ENCODE results near the gene TBX10. TPM values are rescaled to one million over a fixed set of nuclear protein-coding genes. Genes with fewer than 3 reads are reported as not detected.
A peak's percentile ranks its signal among the peaks of the same experiment; 100 is the strongest.
"Not testable (repeated sequence)": the region's sequence is repeated elsewhere in the genome, so short reads cannot be mapped to it uniquely, and the experiment has no call there.

The TBX10 gene
- total RNA-seq, 1 donor from 2014 or later = not detected

- Mint-ChIP-seq H3K9me3 (peaks cover 9% of the 10 kb centered on the region), H3K36me3 (ENCODE audit: low read depth) (no peaks in the 10 kb centered on the region), H3K4me1 (peaks cover 28% of the 10 kb centered on the region), H3K27ac (ENCODE audit: unreplicated experiment) (peak overlapping the region; percentile 84), H3K27me3 (ENCODE audit: low read depth) (peaks cover 5% of the 10 kb centered on the region), H3K4me3 (peak overlapping the region; percentile 94)
- no peak for TF ChIP-seq CTCF (conservative IDR thresholded peaks at IDR 0.05)
- no peak for DNase-seq (ENCODE audit: low read depth, low spot score)
Observed at GRCh38 chr11:67606093-67606491, 33.5 kb downstream of the TBX10 start.

DNA sequence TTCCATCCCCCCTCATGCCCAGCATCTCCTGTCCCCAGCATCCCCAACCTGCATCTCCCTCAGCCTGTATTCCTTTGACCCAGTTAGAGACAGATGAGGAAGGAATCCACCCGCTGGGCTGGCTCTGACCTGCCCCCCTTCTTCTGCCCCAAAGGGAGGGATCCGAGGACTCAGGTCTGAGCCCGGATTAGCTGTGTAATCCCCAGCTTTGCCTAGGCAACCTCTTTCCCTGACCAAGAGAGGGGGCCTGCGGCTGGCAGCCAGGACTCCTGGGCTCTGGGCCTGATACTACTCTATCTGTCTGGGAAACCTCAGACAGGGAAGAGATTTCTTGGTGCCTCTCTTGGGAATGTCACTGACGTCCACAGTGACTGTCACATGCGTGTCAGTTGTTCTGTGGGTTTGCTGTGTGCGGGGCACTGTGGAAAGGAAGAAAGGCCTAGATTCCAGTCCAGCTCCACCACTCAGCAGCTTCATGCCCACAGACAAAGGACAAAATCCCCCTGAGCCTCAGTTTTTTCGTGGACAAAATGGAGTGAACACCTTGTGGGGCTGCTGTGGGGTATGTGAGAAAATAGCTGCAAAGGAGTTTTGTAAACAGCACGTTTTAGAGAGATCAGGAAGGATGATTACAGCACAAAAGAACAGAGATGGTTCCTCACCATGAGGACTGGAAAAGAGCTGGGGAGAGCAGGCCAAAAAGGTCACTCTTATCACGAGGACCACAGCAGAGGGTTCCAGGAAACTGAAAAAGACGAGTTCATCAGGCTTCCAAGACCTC lies 34.1 kb downstream of the TBX10 start:
- Mint-ChIP-seq H3K36me3 (ENCODE audit: low read depth) (no peaks in the 10 kb centered on the region), H3K9me3 (peaks cover 9% of the 10 kb centered on the region), H3K4me3 (peak overlapping the region; percentile 77), H3K27ac (ENCODE audit: unreplicated experiment) (peak overlapping the region; percentile 3), H3K4me1 (peaks cover 28% of the 10 kb centered on the region), H3K27me3 (ENCODE audit: low read depth) (peaks cover 10% of the 10 kb centered on the region)
- TF ChIP-seq CTCF (conservative IDR thresholded peaks at IDR 0.05) = no peak
- no peak for DNase-seq (ENCODE audit: low read depth, low spot score)

DNA sequence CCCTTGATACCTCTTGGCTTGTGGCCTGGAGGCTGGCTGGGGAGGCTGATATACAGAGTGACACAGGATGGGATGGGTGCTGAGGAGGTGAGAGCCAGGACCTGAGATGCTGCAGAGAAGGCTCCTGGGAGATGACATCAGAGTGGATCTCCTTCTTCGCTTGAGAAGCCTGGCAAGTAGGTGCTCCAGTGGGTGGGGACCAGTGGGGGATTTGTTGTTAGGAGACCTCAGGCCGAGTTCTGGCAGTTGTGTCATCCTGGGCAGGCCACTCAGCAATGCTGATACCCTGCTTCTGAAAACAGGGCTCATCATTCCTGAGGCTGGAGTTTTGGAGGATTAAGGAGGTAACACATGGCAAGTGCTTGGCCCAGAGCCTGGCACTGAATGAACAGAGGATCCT lies 34.7 kb downstream of the TBX10 start:
- TF ChIP-seq CTCF (conservative IDR thresholded peaks at IDR 0.05) = no peak
- Mint-ChIP-seq H3K9me3 (peaks cover 9% of the 10 kb centered on the region), H3K4me1 (peaks cover 28% of the 10 kb centered on the region), H3K27ac (ENCODE audit: unreplicated experiment) (no peak overlapping the region), H3K36me3 (ENCODE audit: low read depth) (no peaks in the 10 kb centered on the region), H3K4me3 (peak overlapping the region; percentile 60), H3K27me3 (ENCODE audit: low read depth) (peaks cover 10% of the 10 kb centered on the region)
- no peak for DNase-seq (ENCODE audit: low read depth, low spot score)

DNA sequence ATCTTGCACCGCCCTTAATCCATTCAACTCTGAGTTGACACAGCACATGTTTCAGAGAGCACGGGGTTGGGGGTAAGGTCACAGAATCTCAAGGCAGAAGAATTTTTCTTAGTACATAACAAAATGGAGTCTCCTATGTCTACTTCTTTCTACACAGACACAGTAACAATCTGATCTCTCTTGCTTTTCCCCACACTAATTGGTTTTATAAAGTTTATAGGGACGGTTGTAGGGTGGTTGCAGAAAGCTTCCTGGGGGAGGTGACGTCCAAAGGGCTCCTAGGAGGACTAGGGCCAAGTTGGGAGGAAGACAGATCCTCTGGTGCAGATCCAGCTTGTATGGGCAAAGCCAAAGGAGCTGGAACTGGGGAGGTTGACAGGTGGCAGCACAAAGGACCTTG lies 35.4 kb downstream of the TBX10 start:
- not testable (repeated sequence) for DNase-seq (ENCODE audit: low read depth, low spot score); H3K9me3 Mint-ChIP-seq; H3K27ac Mint-ChIP-seq (ENCODE audit: unreplicated experiment); H3K36me3 Mint-ChIP-seq (ENCODE audit: low read depth)
- peaks cover 10% of the 10 kb centered on the region for H3K27me3 Mint-ChIP-seq (ENCODE audit: low read depth)
- H3K4me3 Mint-ChIP-seq = peak overlapping the region; percentile 60
- peaks cover 28% of the 10 kb centered on the region for H3K4me1 Mint-ChIP-seq

- DNase-seq (ENCODE audit: low read depth, low spot score) = no peak
- peaks cover 9% of the 10 kb centered on the region for H3K9me3 Mint-ChIP-seq
- H3K27me3 Mint-ChIP-seq (ENCODE audit: low read depth) = peaks cover 10% of the 10 kb centered on the region
- H3K4me3 Mint-ChIP-seq = no peak overlapping the region
- H3K36me3 Mint-ChIP-seq (ENCODE audit: low read depth) = no peaks in the 10 kb centered on the region
- TF ChIP-seq CTCF (conservative IDR thresholded peaks at IDR 0.05) = no peak
- H3K4me1 Mint-ChIP-seq = peaks cover 19% of the 10 kb centered on the region
- H3K27ac Mint-ChIP-seq (ENCODE audit: unreplicated experiment) = no peak overlapping the region
Observed at GRCh38 chr11:67601098-67601497, 38.5 kb downstream of the TBX10 start.

- Mint-ChIP-seq H3K27ac (ENCODE audit: unreplicated experiment) (no peak overlapping the region), H3K36me3 (ENCODE audit: low read depth) (no peaks in the 10 kb centered on the region), H3K4me1 (peaks cover 15% of the 10 kb centered on the region), H3K9me3 (peaks cover 9% of the 10 kb centered on the region), H3K27me3 (ENCODE audit: low read depth) (peaks cover 10% of the 10 kb centered on the region), H3K4me3 (peak overlapping the region; percentile 24)
- no peak for DNase-seq (ENCODE audit: low read depth, low spot score)
- no peak for TF ChIP-seq CTCF (conservative IDR thresholded peaks at IDR 0.05)
Observed at GRCh38 chr11:67600324-67601029, 39.1 kb downstream of the TBX10 start.
